Measurements from ENCODE around the gene MINK1.
A peak's percentile ranks its signal among the peaks of the same experiment; 100 is the strongest.
"Not testable (repeated sequence)": the region's sequence is repeated elsewhere in the genome, so short reads cannot be mapped to it uniquely, and the experiment has no call there.

MINK1 gene

DNA sequence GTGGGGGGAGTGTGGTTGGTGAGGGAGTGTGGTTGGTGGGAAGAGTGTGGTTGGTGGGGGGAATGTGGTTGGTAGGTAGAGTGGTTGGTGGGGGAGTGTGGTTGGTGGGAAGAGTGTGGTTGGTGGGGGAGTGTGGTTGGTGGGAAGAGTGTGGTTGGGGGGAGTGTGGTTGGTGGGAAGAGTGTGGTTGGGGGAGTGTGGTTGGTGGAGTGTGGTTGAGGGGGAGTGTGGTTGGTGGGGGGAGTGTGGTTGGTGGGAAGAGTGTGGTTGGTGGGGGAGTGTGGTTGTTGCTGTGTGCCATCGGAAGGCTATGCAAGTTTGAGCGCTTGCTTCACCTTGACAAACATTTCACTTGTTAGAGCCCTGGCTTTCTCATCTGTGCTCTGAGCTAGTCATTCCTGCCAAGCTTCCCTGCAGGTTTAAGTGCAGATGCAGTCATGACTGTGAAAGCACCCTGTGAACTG lies 20.1 kb downstream of the MINK1 start:
- Histone ChIP-seq H3K4me3 (ENCODE audit: low read length) (no peak overlapping the region), H3K9me3 (ENCODE audit: control insufficient read depth, low read depth, low read length) (no peaks in the 10 kb centered on the region), H3K27ac (ENCODE audit: low read length) (no peak overlapping the region), H3K36me3 (ENCODE audit: control insufficient read depth, low read depth, low read length) (no peaks in the 10 kb centered on the region), H3K27me3 (ENCODE audit: control insufficient read depth, insufficient read depth, low read length) (no peaks in the 10 kb centered on the region), H3K4me1 (ENCODE audit: control insufficient read depth, low read depth, low read length) (peaks cover 28% of the 10 kb centered on the region), H3K9ac (ENCODE audit: low read length) (no peak overlapping the region)

DNA sequence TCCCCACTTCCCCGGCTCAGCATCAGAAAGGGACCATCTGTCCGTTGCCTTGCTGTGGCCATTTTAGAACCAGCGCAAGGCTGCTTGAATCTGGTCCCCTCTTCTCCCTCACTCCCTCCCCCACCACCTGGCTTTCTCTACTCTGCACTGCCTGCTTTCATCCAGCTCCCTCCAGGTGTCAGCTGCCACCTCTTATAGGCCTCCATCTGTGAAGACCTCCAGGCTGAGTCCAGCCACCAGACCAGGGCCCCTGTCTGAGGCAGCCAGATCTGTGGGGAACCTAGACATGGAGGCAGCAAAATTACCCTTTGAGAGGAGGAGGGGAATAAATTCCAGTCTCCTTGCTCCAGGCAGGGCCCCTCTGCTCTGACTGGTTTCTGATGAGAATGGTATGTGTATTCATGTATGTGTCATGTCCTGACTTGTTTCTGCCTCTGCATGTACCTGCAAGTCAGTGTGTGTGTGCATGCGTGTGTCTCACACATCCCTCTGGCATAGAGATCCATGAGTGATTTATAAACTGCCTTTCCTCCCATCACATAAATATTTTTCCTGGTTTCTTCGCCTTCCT lies 21.1 kb downstream of the MINK1 start:
- no peak overlapping the region for H3K9ac ChIP-seq (ENCODE audit: low read length)
- H3K9me3 ChIP-seq (ENCODE audit: control insufficient read depth, low read depth, low read length), result no peaks in the 10 kb centered on the region
- no peaks in the 10 kb centered on the region for H3K36me3 ChIP-seq (ENCODE audit: control insufficient read depth, low read depth, low read length)
- H3K4me3 ChIP-seq (ENCODE audit: low read length), result no peak overlapping the region
- no peaks in the 10 kb centered on the region for H3K27me3 ChIP-seq (ENCODE audit: control insufficient read depth, insufficient read depth, low read length)
- peaks cover 30% of the 10 kb centered on the region for H3K4me1 ChIP-seq (ENCODE audit: control insufficient read depth, low read depth, low read length)
- H3K27ac ChIP-seq (ENCODE audit: low read length), result peak overlapping the region; percentile 54

GRCh38 chr17:4856271-4856936 lies 23.3 kb downstream of the MINK1 start:
- Histone ChIP-seq H3K36me3 (ENCODE audit: control insufficient read depth, low read depth, low read length) (no peaks in the 10 kb centered on the region), H3K9me3 (ENCODE audit: control insufficient read depth, low read depth, low read length) (no peaks in the 10 kb centered on the region), H3K4me1 (ENCODE audit: control insufficient read depth, low read depth, low read length) (peaks cover 44% of the 10 kb centered on the region), H3K27me3 (ENCODE audit: control insufficient read depth, insufficient read depth, low read length) (no peaks in the 10 kb centered on the region), H3K4me3 (ENCODE audit: low read length) (no peak overlapping the region), H3K27ac (ENCODE audit: low read length) (no peak overlapping the region), H3K9ac (ENCODE audit: low read length) (no peak overlapping the region)

DNA sequence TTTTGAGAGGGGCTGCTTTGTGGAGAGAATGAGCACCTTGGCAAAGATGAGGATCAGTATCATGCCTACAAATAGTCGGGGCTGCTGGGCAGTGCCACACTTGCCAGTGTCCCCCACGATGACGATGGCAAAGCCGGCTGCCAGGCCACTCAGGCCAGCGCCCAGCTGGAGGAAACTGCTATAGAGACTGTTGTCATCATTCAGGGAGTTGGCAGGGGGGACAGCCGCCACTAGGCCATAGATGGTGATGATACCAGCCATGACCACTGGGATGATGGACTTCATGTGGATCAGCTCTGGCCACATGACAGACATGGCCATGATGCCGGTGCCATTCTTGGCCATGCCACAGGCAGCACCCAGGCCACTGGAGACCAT lies 23.8 kb downstream of the MINK1 start:
- Histone ChIP-seq H3K9me3 (ENCODE audit: control insufficient read depth, low read depth, low read length) (no peaks in the 10 kb centered on the region), H3K36me3 (ENCODE audit: control insufficient read depth, low read depth, low read length) (no peaks in the 10 kb centered on the region), H3K4me1 (ENCODE audit: control insufficient read depth, low read depth, low read length) (peaks cover 44% of the 10 kb centered on the region), H3K9ac (ENCODE audit: low read length) (no peak overlapping the region), H3K27me3 (ENCODE audit: control insufficient read depth, insufficient read depth, low read length) (no peaks in the 10 kb centered on the region), H3K4me3 (ENCODE audit: low read length) (no peak overlapping the region), H3K27ac (ENCODE audit: low read length) (no peak overlapping the region)

- not testable (repeated sequence) for H3K27me3 ChIP-seq (ENCODE audit: control insufficient read depth, insufficient read depth, low read length); H3K36me3 ChIP-seq (ENCODE audit: control insufficient read depth, low read depth, low read length); H3K9me3 ChIP-seq (ENCODE audit: control insufficient read depth, low read depth, low read length)
- Histone ChIP-seq H3K27ac (ENCODE audit: low read length) (peak overlapping the region; percentile 86), H3K4me3 (ENCODE audit: low read length) (peak overlapping the region; percentile 44), H3K9ac (ENCODE audit: low read length) (peak overlapping the region; percentile 45), H3K4me1 (ENCODE audit: control insufficient read depth, low read depth, low read length) (peaks cover 44% of the 10 kb centered on the region)
These were observed 24.2 kb downstream of the MINK1 start for GRCh38 chr17:4857347-4857746.

DNA sequence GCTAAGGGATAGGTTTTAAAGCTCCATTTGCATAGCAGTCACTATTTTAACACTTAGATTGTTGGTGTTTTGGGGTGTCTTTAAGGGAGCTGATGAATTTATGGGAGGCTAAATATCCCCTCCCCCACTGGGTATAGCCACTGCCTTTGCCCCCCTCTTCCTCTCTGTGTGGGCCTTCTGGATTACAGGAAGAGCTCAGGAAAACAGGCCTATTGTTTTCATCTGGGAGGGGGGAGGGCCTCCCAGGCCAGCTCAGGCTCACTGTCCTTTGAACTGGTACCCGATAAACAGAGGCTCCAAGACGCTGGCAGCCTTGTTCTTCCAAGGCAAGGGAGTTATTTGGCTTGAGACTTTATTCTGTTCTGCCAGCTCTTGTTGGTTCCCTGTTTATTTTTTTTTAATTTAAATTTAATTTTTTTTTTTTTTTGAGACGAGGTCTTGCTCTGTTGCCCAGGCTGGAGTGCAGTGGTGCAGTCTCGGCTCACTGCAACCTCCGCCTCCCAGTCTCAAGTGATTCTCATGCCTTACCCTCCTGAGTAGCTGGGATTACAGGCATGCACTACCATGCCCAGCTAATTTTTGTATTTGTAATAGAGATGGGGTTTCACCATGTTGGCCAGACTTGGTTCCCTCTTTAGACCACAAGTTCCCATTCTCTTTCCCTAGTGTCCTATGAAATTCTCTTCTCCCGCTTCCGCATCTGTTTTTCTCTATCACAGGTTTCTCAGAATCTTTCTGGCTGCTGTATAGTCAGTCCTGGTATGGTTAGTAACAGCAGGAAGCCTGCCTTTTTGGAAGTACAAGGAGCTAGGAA lies 25.1 kb downstream of the MINK1 start:
- Histone ChIP-seq H3K4me1 (ENCODE audit: control insufficient read depth, low read depth, low read length) (peaks cover 44% of the 10 kb centered on the region), H3K36me3 (ENCODE audit: control insufficient read depth, low read depth, low read length) (no peaks in the 10 kb centered on the region), H3K9me3 (ENCODE audit: control insufficient read depth, low read depth, low read length) (no peaks in the 10 kb centered on the region), H3K4me3 (ENCODE audit: low read length) (peak overlapping the region; percentile 44), H3K27me3 (ENCODE audit: control insufficient read depth, insufficient read depth, low read length) (no peaks in the 10 kb centered on the region), H3K27ac (ENCODE audit: low read length) (peak overlapping the region; percentile 86), H3K9ac (ENCODE audit: low read length) (peak overlapping the region; percentile 45)

- no peaks in the 10 kb centered on the region for H3K9me3 ChIP-seq (ENCODE audit: control insufficient read depth, low read depth, low read length)
- no peaks in the 10 kb centered on the region for H3K36me3 ChIP-seq (ENCODE audit: control insufficient read depth, low read depth, low read length)
- H3K9ac ChIP-seq (ENCODE audit: low read length), result peak overlapping the region; percentile 20
- no peaks in the 10 kb centered on the region for H3K27me3 ChIP-seq (ENCODE audit: control insufficient read depth, insufficient read depth, low read length)
- H3K27ac ChIP-seq (ENCODE audit: low read length), result no peak overlapping the region
- H3K4me1 ChIP-seq (ENCODE audit: control insufficient read depth, low read depth, low read length), result peaks cover 38% of the 10 kb centered on the region
- no peak overlapping the region for H3K4me3 ChIP-seq (ENCODE audit: low read length)
These were observed 25.7 kb downstream of the MINK1 start for GRCh38 chr17:4858882-4859260.

- Histone ChIP-seq H3K9ac (ENCODE audit: low read length) (no peak overlapping the region), H3K36me3 (ENCODE audit: control insufficient read depth, low read depth, low read length) (no peaks in the 10 kb centered on the region), H3K27ac (ENCODE audit: low read length) (no peak overlapping the region), H3K4me1 (ENCODE audit: control insufficient read depth, low read depth, low read length) (peaks cover 33% of the 10 kb centered on the region), H3K9me3 (ENCODE audit: control insufficient read depth, low read depth, low read length) (no peaks in the 10 kb centered on the region), H3K4me3 (ENCODE audit: low read length) (peak overlapping the region; percentile 16), H3K27me3 (ENCODE audit: control insufficient read depth, insufficient read depth, low read length) (no peaks in the 10 kb centered on the region)
These were observed 26.9 kb downstream of the MINK1 start for GRCh38 chr17:4859816-4860625.

DNA sequence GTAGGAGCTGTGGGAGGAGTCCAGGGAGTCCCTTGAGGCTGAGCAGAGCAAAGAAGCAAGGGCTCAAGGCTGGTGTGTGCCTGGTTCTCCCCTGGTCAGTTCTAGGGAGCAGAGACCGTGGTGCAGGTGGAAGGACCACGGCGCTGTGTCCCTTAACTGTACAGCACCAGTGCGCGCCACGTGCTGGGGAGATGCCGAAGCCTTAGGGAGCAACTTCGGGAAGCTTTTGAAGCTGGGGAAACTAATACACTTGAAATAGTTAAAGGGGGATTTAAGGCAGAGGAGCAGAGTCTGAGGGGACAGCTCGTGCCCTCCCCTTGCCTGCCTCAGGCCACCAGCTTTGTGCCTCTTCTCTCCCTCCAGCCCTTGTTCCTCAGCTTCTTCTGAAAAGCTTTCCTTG lies 27.5 kb downstream of the MINK1 start:
- Histone ChIP-seq H3K27me3 (ENCODE audit: control insufficient read depth, insufficient read depth, low read length) (no peaks in the 10 kb centered on the region), H3K27ac (ENCODE audit: low read length) (no peak overlapping the region), H3K36me3 (ENCODE audit: control insufficient read depth, low read depth, low read length) (no peaks in the 10 kb centered on the region), H3K4me3 (ENCODE audit: low read length) (peak overlapping the region; percentile 16), H3K9ac (ENCODE audit: low read length) (no peak overlapping the region), H3K4me1 (ENCODE audit: control insufficient read depth, low read depth, low read length) (peaks cover 33% of the 10 kb centered on the region), H3K9me3 (ENCODE audit: control insufficient read depth, low read depth, low read length) (no peaks in the 10 kb centered on the region)

- no peaks in the 10 kb centered on the region for H3K36me3 ChIP-seq (ENCODE audit: control insufficient read depth, low read depth, low read length)
- no peak overlapping the region for H3K4me3 ChIP-seq (ENCODE audit: low read length)
- no peaks in the 10 kb centered on the region for H3K27me3 ChIP-seq (ENCODE audit: control insufficient read depth, insufficient read depth, low read length)
- no peaks in the 10 kb centered on the region for H3K9me3 ChIP-seq (ENCODE audit: control insufficient read depth, low read depth, low read length)
- H3K9ac ChIP-seq (ENCODE audit: low read length), result no peak overlapping the region
- peaks cover 33% of the 10 kb centered on the region for H3K4me1 ChIP-seq (ENCODE audit: control insufficient read depth, low read depth, low read length)
- no peak overlapping the region for H3K27ac ChIP-seq (ENCODE audit: low read length)
These were observed 27.9 kb downstream of the MINK1 start for GRCh38 chr17:4861052-4861451.

DNA sequence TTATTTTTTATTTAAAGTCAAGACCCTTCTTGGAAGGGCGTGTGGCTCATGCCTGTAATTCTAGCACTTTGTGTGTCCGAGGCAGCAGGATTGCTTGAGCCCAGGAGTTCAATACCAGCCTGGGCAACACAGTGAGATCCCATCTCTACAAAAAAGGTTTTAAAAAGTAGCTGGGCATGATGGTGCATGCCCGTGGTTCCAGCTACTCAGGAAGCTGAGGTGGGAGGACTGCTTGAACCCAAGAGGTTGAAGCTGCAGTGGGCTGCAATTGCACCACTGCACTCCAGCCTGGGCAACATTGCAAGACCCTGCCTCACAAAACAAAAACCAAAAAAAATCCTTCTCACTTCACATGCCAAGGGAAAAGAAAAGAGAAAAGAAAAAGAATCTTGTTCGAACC lies 29.6 kb downstream of the MINK1 start:
- no peak overlapping the region for H3K4me3 ChIP-seq (ENCODE audit: low read length)
- no peak overlapping the region for H3K27ac ChIP-seq (ENCODE audit: low read length)
- H3K36me3 ChIP-seq (ENCODE audit: control insufficient read depth, low read depth, low read length), result no peaks in the 10 kb centered on the region
- H3K4me1 ChIP-seq (ENCODE audit: control insufficient read depth, low read depth, low read length), result peaks cover 29% of the 10 kb centered on the region
- no peaks in the 10 kb centered on the region for H3K27me3 ChIP-seq (ENCODE audit: control insufficient read depth, insufficient read depth, low read length)
- H3K9ac ChIP-seq (ENCODE audit: low read length), result no peak overlapping the region
- no peaks in the 10 kb centered on the region for H3K9me3 ChIP-seq (ENCODE audit: control insufficient read depth, low read depth, low read length)

Data from iPS-18a (cell line).